ENCODE data around the gene STN1. TPM values are rescaled to one million over a fixed set of nuclear protein-coding genes. Genes with fewer than 3 reads are reported as not detected.
A peak's percentile ranks its signal among the peaks of the same experiment; 100 is the strongest.

Gene STN1
- total and polyA plus RNA-seq, 9 of the 15 experiments (the other 6 are each of a cell fraction or from before 2014, with no cell fraction given) = 9.1 to 19.6 (median 13.8) TPM

GRCh38 chr10:103966671-103967447, 48.9 kb upstream of the STN1 start, which contains the start of gene SLK (continued):
- TF ChIP-seq ZFP1 (CRISPR knock-in tag; IDR thresholded peaks at IDR 0.05) (no peak), DMBX1 (CRISPR knock-in tag; IDR thresholded peaks at IDR 0.05; ENCODE audit: borderline replicate concordance) (peak; percentile 91), SMC3 (conservative IDR thresholded peaks at IDR 0.05; ENCODE audit: insufficient read depth, low read depth, low read length) (no peak), PHF20 (IDR thresholded peaks at IDR 0.05; ENCODE audit: partially characterized antibody) (no peak), ZNF217 (CRISPR knock-in tag; IDR thresholded peaks at IDR 0.05) (no peak), ETV6 (IDR thresholded peaks at IDR 0.05; ENCODE audit: borderline replicate concordance in 1 of 2, low read depth in 2 of 2, low read length in 1 of 2) (no peak), ETV6 (CRISPR knock-in tag; IDR thresholded peaks at IDR 0.05; ENCODE audit: borderline replicate concordance) (no peak), ZNF224 (CRISPR knock-in tag; IDR thresholded peaks at IDR 0.05) (no peak), PHF21A (IDR thresholded peaks at IDR 0.05; ENCODE audit: borderline replicate concordance, low read depth) (no peak), NBN (IDR thresholded peaks at IDR 0.05; ENCODE audit: low read depth) (no peak), FOXM1 (IDR thresholded peaks at IDR 0.05; ENCODE audit: low read depth) (no peak), FOXM1 (CRISPR knock-in tag; IDR thresholded peaks at IDR 0.05; ENCODE audit: low read depth) (no peak), POLR2G (IDR thresholded peaks at IDR 0.05; ENCODE audit: low read depth, low read length) (peak; percentile 87), NR0B1 (IDR thresholded peaks at IDR 0.05; ENCODE audit: partially characterized antibody) (no peak), SETDB1 (IDR thresholded peaks at IDR 0.05; ENCODE audit: low read length) (no peak), TAL1 (IDR thresholded peaks at IDR 0.05) (no peak), NFRKB (IDR thresholded peaks at IDR 0.05; ENCODE audit: low read depth) (peak; percentile 55; the same call in 1 of the 2 replicates), BACH1 (tag; IDR thresholded peaks at IDR 0.05) (peak; percentile 74; the same call in 1 of the 2 replicates), ZC3H4 (CRISPR knock-in tag; IDR thresholded peaks at IDR 0.05; ENCODE audit: borderline replicate concordance) (no peak), GABPB1 (CRISPR knock-in tag; IDR thresholded peaks at IDR 0.05) (no peak), HEY1 (CRISPR knock-in tag; IDR thresholded peaks at IDR 0.05; ENCODE audit: borderline replicate concordance) (no peak), MEF2D (tag; conservative IDR thresholded peaks at IDR 0.05; ENCODE audit: low read depth) (no peak), ZBTB1 (CRISPR knock-in tag; IDR thresholded peaks at IDR 0.05; ENCODE audit: borderline replicate concordance, low read depth) (no peak), HNRNPK (IDR thresholded peaks at IDR 0.05; ENCODE audit: low read depth, low read length, poor library complexity, severe bottlenecking) (no peak), BCOR (IDR thresholded peaks at IDR 0.05) (no peak)
- TF ChIP-seq, protein P1, sequence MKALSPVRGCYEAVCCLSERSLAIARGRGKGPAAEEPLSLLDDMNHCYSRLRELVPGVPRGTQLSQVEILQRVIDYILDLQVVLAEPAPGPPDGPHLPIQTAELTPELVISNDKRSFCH (CRISPR knock-in tag; IDR thresholded peaks at IDR 0.05) = no peak
- TF ChIP-seq, protein P1 (tag; IDR thresholded peaks at IDR 0.05) = peak; percentile 80
- TF ChIP-seq, protein P2, sequence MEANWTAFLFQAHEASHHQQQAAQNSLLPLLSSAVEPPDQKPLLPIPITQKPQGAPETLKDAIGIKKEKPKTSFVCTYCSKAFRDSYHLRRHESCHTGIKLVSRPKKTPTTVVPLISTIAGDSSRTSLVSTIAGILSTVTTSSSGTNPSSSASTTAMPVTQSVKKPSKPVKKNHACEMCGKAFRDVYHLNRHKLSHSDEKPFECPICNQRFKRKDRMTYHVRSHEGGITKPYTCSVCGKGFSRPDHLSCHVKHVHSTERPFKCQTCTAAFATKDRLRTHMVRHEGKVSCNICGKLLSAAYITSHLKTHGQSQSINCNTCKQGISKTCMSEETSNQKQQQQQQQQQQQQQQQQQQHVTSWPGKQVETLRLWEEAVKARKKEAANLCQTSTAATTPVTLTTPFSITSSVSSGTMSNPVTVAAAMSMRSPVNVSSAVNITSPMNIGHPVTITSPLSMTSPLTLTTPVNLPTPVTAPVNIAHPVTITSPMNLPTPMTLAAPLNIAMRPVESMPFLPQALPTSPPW (CRISPR knock-in tag; IDR thresholded peaks at IDR 0.05) = peak; percentile 65

All from K562 (cell line).